Mesothelial cell of epicardium (in vitro differentiated cells): ENCODE measurements around the gene EFEMP1. TPM values are rescaled to one million over a fixed set of nuclear protein-coding genes. Genes with fewer than 3 reads are reported as not detected.

Source experiments
- DNase-seq, 2 experiments: peaks; one replicate each; pipeline ENCODE4 v3.0.0; 2021; ENCODE audit warnings: low spot score in 2 of 2; ENCODE audit not compliant: unreplicated experiment in 2 of 2
- H3K27ac Mint-ChIP-seq: 2 replicates; pipeline ENCODE4 v1.8.0; 2021; ENCODE audit warnings: mixed read lengths
- H3K27me3 Mint-ChIP-seq: 2 replicates; pipeline ENCODE4 v1.8.0; 2021; ENCODE audit warnings: low read depth, mixed read lengths
- H3K36me3 Mint-ChIP-seq: 2 replicates; pipeline ENCODE4 v1.8.0; 2021; ENCODE audit warnings: mixed read lengths
- H3K4me1 Mint-ChIP-seq: 2 replicates; pipeline ENCODE4 v1.8.0; 2021; ENCODE audit warnings: mixed read lengths
- H3K4me3 Mint-ChIP-seq: 2 replicates; pipeline ENCODE4 v1.8.0; 2021; ENCODE audit warnings: mild to moderate bottlenecking, moderate library complexity, mixed read lengths
- H3K9me3 Mint-ChIP-seq: 2 replicates; pipeline ENCODE4 v1.8.0; 2021; ENCODE audit warnings: mixed read lengths
- CTCF ChIP-seq: fragments of 200-600 bp; sonication (generic); IDR thresholded peaks from one replicate; pipeline ENCODE4 v1.5.0; 2021; ENCODE audit warnings: antibody characterized with exemption; ENCODE audit not compliant: unreplicated experiment
- total RNA-seq: library from RNA; stranded (reverse); gene quantifications from 3 replicates; pipeline ENCODE4 v1.2.1, GENCODE V29; 2021

Gene EFEMP1
- total RNA-seq, 1 donor from 2014 or later: 38.1 TPM

GRCh38 chr2:55865096-55865835, 58.3 kb downstream of the EFEMP1 start:
- no peak for TF ChIP-seq CTCF

GRCh38 chr2:55864351-55865084, 59.1 kb downstream of the EFEMP1 start:
- no peak overlapping the region for H3K27ac Mint-ChIP-seq

More at GRCh38 chr2:55865096-55865835, 58.3 kb downstream of the EFEMP1 start:
- no peak overlapping the region for H3K27ac Mint-ChIP-seq
- no peak overlapping the region for H3K4me3 Mint-ChIP-seq
- no peaks in the 10 kb centered on the region for H3K27me3 Mint-ChIP-seq
- H3K4me1 Mint-ChIP-seq: peaks cover 4% of the 10 kb centered on the region
- DNase-seq: no peak
- peaks cover 13% of the 10 kb centered on the region for H3K36me3 Mint-ChIP-seq
- H3K9me3 Mint-ChIP-seq: peaks cover 2% of the 10 kb centered on the region

DNA sequence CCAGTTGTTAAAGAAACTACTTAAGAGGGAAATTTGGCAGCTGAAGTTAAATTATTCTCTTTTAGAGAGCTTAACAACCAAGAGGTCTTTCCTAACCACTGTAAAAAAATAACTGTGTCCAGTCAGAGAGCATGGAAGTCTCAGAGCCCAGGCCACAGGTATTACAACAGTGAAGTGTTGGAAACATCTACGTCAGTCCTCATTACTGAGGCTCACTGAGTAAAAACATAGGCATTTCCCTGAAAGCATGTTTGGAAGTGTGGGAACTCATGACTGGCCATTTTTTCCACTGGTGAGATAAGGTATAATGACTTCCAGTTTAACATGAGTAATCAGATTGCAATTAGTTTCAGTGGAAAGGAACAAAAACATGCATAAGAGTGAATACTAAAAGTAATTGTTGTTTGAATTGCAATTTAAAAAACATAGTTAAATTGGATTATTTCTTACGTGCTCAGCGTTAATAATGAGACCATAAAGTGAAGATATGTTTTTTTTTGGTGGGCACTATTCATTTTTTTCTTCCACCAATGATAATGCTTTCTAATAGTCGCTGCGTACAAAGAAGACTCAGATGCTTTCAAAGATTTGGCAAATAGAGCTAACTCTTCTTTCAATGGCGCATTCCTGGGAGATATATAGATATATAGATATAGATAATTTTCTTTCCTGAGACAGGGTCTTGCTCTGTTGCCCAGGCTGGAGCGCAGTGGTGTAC, 60.8 kb downstream of the EFEMP1 start:
- H3K4me3 Mint-ChIP-seq: no peak overlapping the region
- peaks cover 2% of the 10 kb centered on the region for H3K9me3 Mint-ChIP-seq
- H3K27ac Mint-ChIP-seq: peak overlapping the region; percentile 37
- peaks cover 4% of the 10 kb centered on the region for H3K4me1 Mint-ChIP-seq
- no peak for DNase-seq
- H3K27me3 Mint-ChIP-seq: no peaks in the 10 kb centered on the region
- TF ChIP-seq CTCF: no peak
- peaks cover 7% of the 10 kb centered on the region for H3K36me3 Mint-ChIP-seq

More at GRCh38 chr2:55864351-55865084, 59.1 kb downstream of the EFEMP1 start:
- peaks cover 2% of the 10 kb centered on the region for H3K9me3 Mint-ChIP-seq
- no peaks in the 10 kb centered on the region for H3K27me3 Mint-ChIP-seq
- no peak for TF ChIP-seq CTCF
- peaks cover 9% of the 10 kb centered on the region for H3K36me3 Mint-ChIP-seq
- DNase-seq: no peak
- H3K4me3 Mint-ChIP-seq: no peak overlapping the region
- H3K4me1 Mint-ChIP-seq: peaks cover 4% of the 10 kb centered on the region

GRCh38 chr2:55862246-55862645, 61.3 kb downstream of the EFEMP1 start:
- Mint-ChIP-seq H3K36me3 (peaks cover 2% of the 10 kb centered on the region), H3K27ac (peak overlapping the region; percentile 37)

More at GRCh38 chr2:55862246-55862645, 61.3 kb downstream of the EFEMP1 start:
- H3K9me3 Mint-ChIP-seq: peaks cover 2% of the 10 kb centered on the region
- H3K27me3 Mint-ChIP-seq: no peaks in the 10 kb centered on the region
- no peak for DNase-seq
- no peak for TF ChIP-seq CTCF
- peaks cover 4% of the 10 kb centered on the region for H3K4me1 Mint-ChIP-seq
- no peak overlapping the region for H3K4me3 Mint-ChIP-seq
